K562 (cell line): ENCODE measurements around the gene TTC22. TPM values are rescaled to one million over a fixed set of nuclear protein-coding genes. Genes with fewer than 3 reads are reported as not detected.

Experiments
- ATAC-seq: fragments of 200-7000 bp; cut with Tn5 transposase; 3 replicates; pipeline ENCODE4 v1.9.1; 2020; ENCODE audit warnings: moderate library complexity
- BruUV-seq: library from RNA; stranded (reverse); fragments of 400-500 nt; replicated peaks from 2 replicates; lab custom pipeline; 2021; lab: Mats Ljungman, UMichigan
- CTCF ChIA-PET: fragments of 300-600 bp; formaldehyde crosslinking; extraction: SDS; loops from one replicate; lab custom pipeline; 2021; ENCODE audit warnings: low intra/inter-chr PET ratio; lab: Yijun Ruan, JAX
- POLR2A ChIA-PET: fragments of 300-600, 350-650 bp; sonication (Branson Sonifier 250); formaldehyde crosslinking; extraction: SDS; loops from one replicate; lab custom pipeline; 2021; ENCODE audit warnings: antibody characterized with exemption, inconsistent platforms; lab: Yijun Ruan, JAX
- DNase-seq, 4 experiments: peaks; one replicate each; pipeline versions ENCODE4 v3.0.0 to v3.0.0-alpha.2; 2011 to 2018; ENCODE audit warnings: low spot score in 3 of 4, mixed read lengths in 3 of 4; ENCODE audit errors: extremely low read depth in 1 of 4
- FAIRE-seq: peaks from 2 replicates; lab custom pipeline; 2011; peaks lifted over from hg19 to GRCh38; lab: Jason Lieb, UNC
- H2AFZ ChIP-seq: 2 replicates; pipeline ENCODE4 v1.6.0; 2011; ENCODE audit warnings: low read depth, low read length, control low read depth, inconsistent platforms
- H3K27ac ChIP-seq: fragments of 200-600 bp; 3 replicates; pipeline ENCODE4 v1.8.0; 2011; ENCODE audit warnings: low read depth, mild to moderate bottlenecking, control low read depth, inconsistent platforms, low read length, moderate library complexity, mixed read lengths; ENCODE audit errors: extremely low read depth
- H3K27me3 ChIP-seq, 2 experiments: fragments of 300-600 bp in 1 of 2; 2 replicates in 1 of 2; 3 replicates in 1 of 2; pipeline versions ENCODE4 v1.6.0 to v1.8.0; 2011; ENCODE audit warnings: inconsistent platforms in 2 of 2, low read length in 2 of 2, mild to moderate bottlenecking in 1 of 2, mixed read lengths in 1 of 2, moderate library complexity in 1 of 2; ENCODE audit not compliant: control insufficient read depth in 2 of 2, insufficient read depth in 2 of 2
- H3K36me3 ChIP-seq: fragments of 300-600 bp; 3 replicates; pipeline ENCODE4 v1.8.0; 2011; ENCODE audit warnings: mild to moderate bottlenecking, low read length, inconsistent platforms; ENCODE audit not compliant: control insufficient read depth, insufficient read depth
- H3K4me1 ChIP-seq, 2 experiments: fragments of 200-600 bp in 1 of 2; replicated peaks in 1 of 2; 2 replicates in 1 of 2; 3 replicates in 1 of 2; pipeline versions ENCODE4 v1.5.1 to v1.8.0; 2011; ENCODE audit warnings: inconsistent platforms in 2 of 2, low read length in 2 of 2, mild to moderate bottlenecking in 1 of 2, mixed read lengths in 1 of 2, moderate library complexity in 1 of 2; ENCODE audit not compliant: control insufficient read depth in 2 of 2, insufficient read depth in 2 of 2
- H3K4me2 ChIP-seq: 2 replicates; pipeline ENCODE4 v1.6.1; 2011; ENCODE audit warnings: low read length, control low read depth, inconsistent platforms, mixed read lengths; ENCODE audit not compliant: insufficient read depth
- H3K4me3 ChIP-seq: fragments of 200-600 bp; sonication (generic), shearing (Covaris generic); 2 replicates; pipeline ENCODE4 v1.5.1; 2016; ENCODE audit warnings: control low read depth, inconsistent platforms
- H3K79me2 ChIP-seq: fragments of 200-600 bp; 3 replicates; pipeline ENCODE4 v1.8.0; 2011; ENCODE audit warnings: low read length, inconsistent platforms; ENCODE audit not compliant: control insufficient read depth, insufficient read depth
- H3K9ac ChIP-seq, 2 experiments: 2 replicates each; pipeline versions ENCODE4 v1.6.0 to v1.6.1; 2011; ENCODE audit warnings: low read depth in 2 of 2, low read length in 2 of 2, control low read depth in 1 of 2, inconsistent platforms in 1 of 2, mild to moderate bottlenecking in 1 of 2, mixed read lengths in 1 of 2; ENCODE audit not compliant: insufficient read depth in 1 of 2
- H3K9me1 ChIP-seq: one replicate; pipeline ENCODE4 v1.6.0; 2011; ENCODE audit warnings: inconsistent platforms, mild to moderate bottlenecking, low read length, moderate library complexity; ENCODE audit not compliant: control insufficient read depth, insufficient read depth
- H3K9me3 ChIP-seq: replicated peaks from 2 replicates; pipeline ENCODE4 v1.5.1; 2011; ENCODE audit warnings: low read depth, low read length, inconsistent platforms; ENCODE audit not compliant: control insufficient read depth, insufficient read depth
- H4K20me1 ChIP-seq: replicated peaks from 2 replicates; pipeline ENCODE4 v1.6.1; 2011; ENCODE audit warnings: low read length, inconsistent platforms, mixed read lengths; ENCODE audit not compliant: control insufficient read depth, insufficient read depth
- ETV1 ChIP-seq: fragments of 450-650 bp; conservative IDR thresholded peaks from 2 replicates; pipeline ENCODE4 v1.6.1; 2016; ENCODE audit warnings: missing genetic modification characterization, control low read depth, low read depth, missing compliant biosample characterization
- MYNN ChIP-seq, 2 experiments: sonication (generic); formaldehyde crosslinking in 1 of 2; IDR thresholded peaks; 2 replicates each; pipeline versions ENCODE4 v1.5.0 to v1.6.1; 2016 to 2020; ENCODE audit warnings: antibody characterized with exemption in 1 of 2, missing genetic modification reagents in 1 of 2
- NFIC ChIP-seq: fragments of 450-650 bp; IDR thresholded peaks from 2 replicates; pipeline ENCODE4 v1.6.1; 2017; ENCODE audit warnings: mild to moderate bottlenecking, inconsistent platforms
- RBM15 ChIP-seq: fragments of 200-400 bp; formaldehyde crosslinking; IDR thresholded peaks from 2 replicates; pipeline ENCODE4 v1.6.1; 2018; ENCODE audit warnings: mild to moderate bottlenecking, low read length, moderate library complexity; ENCODE audit not compliant: insufficient read depth
- TAF1 ChIP-seq: IDR thresholded peaks from 2 replicates; pipeline ENCODE4 v1.6.1; 2011; ENCODE audit warnings: mild to moderate bottlenecking, low read length, moderate library complexity; ENCODE audit not compliant: insufficient read depth, control insufficient read depth, severe bottlenecking; ENCODE audit errors: extremely low read depth
- THAP7 ChIP-seq: fragments of 250-450 bp; sonication (Bioruptor Pico); IDR thresholded peaks from 2 replicates; pipeline ENCODE4 v1.5.0; 2021
- WGBS: fragments of 100-300 bp; shearing (Covaris generic); methylation state at CpG from one replicate; pipeline ENCODE4 v1.1.6; 2016; ENCODE audit warnings: low coverage, mixed read lengths; ENCODE audit not compliant: insufficient coverage; ENCODE audit errors: missing lambda C conversion rate; 5-methylcytosine and 5-hydroxymethylcytosine counted together
- in situ Hi-C: fragments of 300-500 bp; cut with MboI; formaldehyde crosslinking; loops from 4 replicates; pipeline ENCODE4 v1.15.0; 2018; ENCODE audit warnings: inconsistent platforms, mixed read lengths
- intact Hi-C: fragments of 100-400 bp; cut with micrococcal nuclease; formaldehyde crosslinking; loops from 2 replicates; pipeline ENCODE4 v1.14.2; 2022
- polyA plus RNA-seq, 8 experiments: library from polyadenylated mRNA; depleted of rRNA in 4 of 8; stranded (reverse) in 5 of 8; unstranded in 3 of 8; fragments of >200 nt; fragmentation: Nextera tagmentation in 2 of 8; fragmentation: Illumina TruSeq in 1 of 8; extraction: Ambion mirVana in 2 of 8; extraction: Trizol in 1 of 8; gene quantifications; 2 replicates each; pipeline versions ENCODE4 v1.2.1 to v1.2.3, GENCODE V29; 2011 to 2014; ENCODE audit warnings: inconsistent platforms in 1 of 8, missing spikeins in 1 of 8
- total RNA-seq, 7 experiments: library from RNA; depleted of rRNA in 6 of 7; stranded (reverse); fragments of >200 nt in 6 of 7; fragmentation: Illumina TruSeq in 2 of 7; extraction: Trizol in 2 of 7; gene quantifications; 2 replicates each; pipeline versions ENCODE4 v1.2.1 to v1.2.3, GENCODE V29; 2011 to 2021; ENCODE audit warnings: low replicate concordance in 1 of 7
- TF ChIP-seq, protein P1 (sequence below): fragments of 250-450 bp; sonication (Bioruptor Pico); IDR thresholded peaks from 2 replicates; pipeline ENCODE4 v1.9.0; 2021; ENCODE audit warnings: mild to moderate bottlenecking

Gene TTC22
- total and polyA plus RNA-seq, 9 of the 15 experiments (the other 6 are each of a cell fraction or from before 2014, with no cell fraction given) = 0.07 TPM; not detected in 8

- Histone ChIP-seq H3K4me2 (no peak overlapping the region), H3K4me1 (no peaks in the 10 kb centered on the region), H3K36me3 (peaks cover 72% of the 10 kb centered on the region; the same call in 2 of the 3 replicates), H3K4me3 (no peak overlapping the region), H4K20me1 (peaks cover 16% of the 10 kb centered on the region; the same call in 1 of the 2 replicates), H3K9ac (no peak overlapping the region), H3K9me3 (no peaks in the 10 kb centered on the region), H2AFZ (no peak overlapping the region), H3K79me2 (no peaks in the 10 kb centered on the region), H3K27ac (no peak overlapping the region), H3K27me3 (no peaks in the 10 kb centered on the region), H3K9me1 (peaks cover 3% of the 10 kb centered on the region)
- intact Hi-C loops = no loop called here
- BruUV-seq = no TSS peak
- 85% methylated on average over 5 of the region's 5 CpGs for WGBS
- FAIRE-seq (no peak), ATAC-seq (no peak), DNase-seq (no peak)
- TF ChIP-seq ETV1 (tag) (no peak), TAF1 (no peak), THAP7 (CRISPR knock-in tag) (no peak), MYNN (IDR thresholded peaks at IDR 0.05) (no peak), MYNN (CRISPR knock-in tag; IDR thresholded peaks at IDR 0.05) (no peak), RBM15 (no peak), NFIC (peak; percentile 82)
- TF ChIP-seq, protein P1, sequence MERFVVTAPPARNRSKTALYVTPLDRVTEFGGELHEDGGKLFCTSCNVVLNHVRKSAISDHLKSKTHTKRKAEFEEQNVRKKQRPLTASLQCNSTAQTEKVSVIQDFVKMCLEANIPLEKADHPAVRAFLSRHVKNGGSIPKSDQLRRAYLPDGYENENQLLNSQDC (CRISPR knock-in tag) = no peak
- in situ Hi-C loops = no loop called here
- CTCF ChIA-PET = interaction anchor here (0.6 kb wide), 1 partner anchor 147 kb away, joined by 6 read pairs; no protein-coding TSS in a partner anchor
- POLR2A ChIA-PET = interaction anchor here (0.7 to 0.8 kb wide), 2 partner anchors 60 to 650 kb away, joined by 4 read pairs; partner anchors contain the start of gene MRPL37
Observed at GRCh38 chr1:54850069-54850730, 49.1 kb upstream of the TTC22 start.
